HG03045 (cell line): Measurements from ENCODE around the gene LY86.

Source experiments
- ATAC-seq: cut with Tn5 transposase; IDR thresholded peaks from one replicate; pipeline ENCODE4 v1.9.1; 2021; ENCODE audit warnings: mild to moderate bottlenecking, moderate library complexity; ENCODE audit not compliant: unreplicated experiment

Gene LY86

DNA sequence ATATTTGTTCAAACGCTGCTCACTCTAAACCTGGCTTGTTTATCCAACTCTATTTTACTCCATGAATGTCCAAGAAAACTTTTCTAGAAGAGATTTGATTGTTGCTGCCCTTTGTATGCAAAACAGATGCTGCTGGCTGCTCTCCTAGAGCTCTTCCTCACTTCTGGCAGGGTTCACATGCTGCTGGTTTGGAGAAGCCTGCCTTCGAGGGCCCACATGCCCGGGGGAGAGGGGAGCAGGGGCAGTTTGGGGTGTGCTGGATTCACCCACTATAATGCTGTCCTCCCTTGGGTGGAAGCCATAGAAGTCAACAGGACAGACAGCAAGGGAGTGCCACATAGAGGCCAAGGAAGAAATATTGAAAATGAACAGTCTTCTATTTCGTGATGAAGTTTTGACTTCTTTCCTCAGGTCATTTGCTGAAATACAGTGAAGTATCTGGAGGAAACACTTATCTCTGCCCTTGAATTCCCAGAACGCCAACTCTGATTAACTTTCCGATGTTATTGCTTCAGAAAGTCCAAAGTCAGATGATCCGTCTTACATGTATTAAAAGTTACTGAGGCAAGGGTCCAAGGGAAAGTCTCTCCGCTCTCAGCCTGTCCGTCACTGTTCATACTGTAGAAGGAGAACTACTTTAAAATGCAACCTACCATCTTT lies 32.4 kb downstream of the LY86 start:
- ATAC-seq: no peak

DNA sequence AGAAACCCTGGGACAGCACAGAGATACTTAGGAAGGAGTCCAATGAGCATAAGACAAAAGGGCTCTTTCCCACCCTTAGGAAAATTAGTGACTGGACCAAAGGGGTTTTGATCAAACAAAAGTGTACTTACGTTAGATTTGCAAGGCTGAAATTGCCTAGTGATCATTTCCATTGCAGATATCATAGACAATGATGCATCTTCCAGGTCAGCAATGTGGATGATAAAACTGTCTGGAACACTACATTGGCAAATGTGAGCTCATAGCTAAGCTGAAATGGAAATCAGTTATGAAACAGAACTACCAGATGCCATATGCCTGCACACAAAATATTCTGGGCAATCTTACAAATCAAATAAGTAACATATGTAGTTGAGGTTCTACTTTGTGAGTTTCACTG lies 34.0 kb downstream of the LY86 start:
- ATAC-seq: no peak

DNA sequence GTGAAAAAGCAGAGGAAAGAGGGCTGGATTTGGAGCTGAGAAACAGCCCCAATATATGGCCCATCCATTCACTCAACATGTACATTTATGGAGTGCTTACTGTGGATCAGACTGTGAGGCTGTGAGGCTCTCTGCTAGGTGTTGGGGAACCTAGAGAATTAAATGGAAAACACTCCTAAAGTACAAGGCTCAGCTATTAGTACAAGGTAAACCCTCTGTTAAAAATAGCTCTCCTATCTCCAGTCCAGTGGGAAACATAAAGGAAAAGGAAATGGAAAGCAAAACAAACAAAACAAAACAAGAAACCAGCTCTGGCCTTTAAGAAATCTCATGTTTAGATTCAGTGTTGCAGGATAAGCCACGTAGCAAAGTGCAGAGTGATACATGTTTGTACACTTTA lies 35.0 kb downstream of the LY86 start:
- no peak for ATAC-seq

DNA sequence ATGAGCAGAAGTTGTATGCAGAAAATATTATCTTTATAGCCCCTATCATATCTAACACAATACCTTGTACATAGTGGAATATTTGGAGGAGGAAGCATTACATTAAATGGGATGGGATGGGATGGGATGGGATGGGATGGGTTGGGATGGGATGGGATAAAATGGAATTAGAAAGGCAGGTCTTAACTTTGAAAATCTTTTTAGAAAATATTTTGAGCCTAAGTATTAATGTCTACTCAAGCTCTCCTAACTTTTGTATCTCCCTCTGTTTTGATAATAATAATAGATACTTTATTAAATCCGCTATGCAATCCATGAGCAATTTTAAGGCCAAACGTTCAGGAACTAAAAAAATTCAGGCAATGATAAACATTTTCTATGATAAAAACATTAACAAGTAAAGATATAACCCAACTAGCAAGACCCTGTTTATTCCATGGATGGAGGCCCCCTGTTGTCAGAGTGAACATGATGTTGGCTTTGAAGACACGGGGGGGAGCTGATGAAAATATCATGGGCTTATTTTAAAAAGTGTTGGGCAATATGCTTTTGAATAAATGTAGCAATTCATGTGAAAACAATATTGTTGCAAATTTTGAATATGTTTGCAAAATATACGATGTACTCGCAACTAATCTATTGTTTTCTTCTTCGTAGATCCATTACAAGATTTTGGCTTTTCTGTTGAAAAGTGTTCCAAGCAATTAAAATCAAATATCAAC lies 35.9 kb downstream of the LY86 start:
- ATAC-seq: no peak

DNA sequence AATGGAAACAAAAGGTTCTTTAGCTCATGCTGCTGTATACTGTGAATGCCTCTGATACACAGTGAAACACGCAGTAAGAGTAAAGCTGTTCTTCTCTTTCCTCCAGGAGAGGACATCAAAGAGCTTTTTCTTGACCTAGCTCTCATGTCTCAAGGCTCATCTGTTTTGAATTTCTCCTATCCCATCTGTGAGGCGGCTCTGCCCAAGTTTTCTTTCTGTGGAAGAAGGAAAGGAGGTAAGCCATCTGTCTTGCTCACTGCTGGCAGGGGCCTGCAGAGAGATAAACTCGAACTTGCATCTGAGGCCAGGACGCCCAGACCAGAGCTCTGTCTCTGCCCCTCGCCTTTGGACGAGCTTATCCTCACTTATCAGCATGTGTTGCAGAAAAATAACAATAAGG lies 37.7 kb downstream of the LY86 start:
- ATAC-seq: no peak

DNA sequence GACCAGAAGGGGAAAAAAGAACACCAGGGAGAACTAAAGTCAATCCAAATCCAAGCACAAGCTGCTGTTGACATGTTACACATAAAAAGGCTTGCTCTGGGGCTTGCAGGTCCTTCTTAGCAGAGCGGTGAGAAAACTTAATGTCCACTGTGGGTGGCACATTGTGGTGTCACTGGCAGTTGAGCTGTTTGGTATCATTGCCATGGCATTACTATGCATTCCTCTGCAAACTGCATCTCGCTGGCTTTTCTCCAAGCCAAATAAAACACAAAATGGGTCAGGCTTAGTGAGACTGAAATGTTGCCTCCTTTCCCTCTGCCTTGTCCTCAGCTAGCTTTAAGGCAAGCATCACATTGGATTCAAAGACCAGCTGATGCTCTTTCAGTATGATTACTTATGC lies 40.9 kb downstream of the LY86 start:
- ATAC-seq: no peak

DNA sequence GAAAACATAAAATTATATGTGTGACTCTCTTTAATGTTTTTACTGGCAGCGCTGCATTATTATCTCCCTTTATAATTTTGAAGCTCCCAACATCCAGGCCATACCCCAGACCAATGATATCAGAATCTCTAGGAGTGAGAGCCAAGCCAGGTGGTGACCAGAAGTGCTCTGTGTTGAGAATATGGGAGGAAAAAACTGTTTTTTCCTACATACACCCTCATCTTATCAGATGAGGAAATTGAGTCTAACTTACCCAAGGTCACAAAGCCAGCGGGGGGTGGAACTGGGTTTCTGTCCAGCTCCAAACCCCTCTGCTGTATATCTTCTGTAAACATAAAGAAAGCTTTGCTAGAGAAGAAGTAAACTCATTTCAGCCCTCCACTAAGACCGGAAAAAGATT lies 42.5 kb downstream of the LY86 start:
- no peak for ATAC-seq

DNA sequence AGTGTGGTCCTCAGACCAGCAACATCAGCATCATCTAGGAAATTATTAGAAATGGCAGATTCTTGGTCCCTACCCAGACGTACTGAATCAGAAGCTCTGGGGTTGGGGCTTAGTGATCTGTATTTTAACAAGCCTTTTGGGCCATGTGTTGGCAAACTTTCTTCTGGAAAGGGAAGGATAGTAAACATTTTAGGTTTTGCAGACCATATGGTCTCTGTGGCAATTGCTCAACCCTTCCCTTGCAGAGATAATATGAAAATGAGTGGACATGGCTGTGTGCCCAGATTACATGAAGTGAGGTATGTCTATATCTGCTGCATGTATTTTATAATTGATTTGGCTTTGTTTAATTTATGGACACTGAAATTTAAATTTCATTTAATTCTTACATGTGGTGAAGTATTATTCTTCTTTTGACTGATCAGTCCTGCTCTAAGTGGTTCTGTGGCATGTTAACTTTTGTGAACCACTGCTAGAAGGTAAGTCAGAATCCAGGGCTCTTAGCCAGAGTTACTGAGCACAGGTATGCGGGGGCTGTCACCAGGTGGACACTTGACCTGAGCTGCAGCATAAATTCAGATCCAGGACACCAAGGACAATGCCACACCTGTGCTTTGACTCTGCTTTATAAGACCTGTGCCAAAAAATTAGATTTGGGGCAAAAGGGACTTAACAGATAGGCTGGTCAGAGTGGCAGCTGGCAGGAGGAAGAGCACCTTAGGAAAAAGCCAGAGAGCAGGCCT lies 43.2 kb downstream of the LY86 start:
- ATAC-seq: no peak

DNA sequence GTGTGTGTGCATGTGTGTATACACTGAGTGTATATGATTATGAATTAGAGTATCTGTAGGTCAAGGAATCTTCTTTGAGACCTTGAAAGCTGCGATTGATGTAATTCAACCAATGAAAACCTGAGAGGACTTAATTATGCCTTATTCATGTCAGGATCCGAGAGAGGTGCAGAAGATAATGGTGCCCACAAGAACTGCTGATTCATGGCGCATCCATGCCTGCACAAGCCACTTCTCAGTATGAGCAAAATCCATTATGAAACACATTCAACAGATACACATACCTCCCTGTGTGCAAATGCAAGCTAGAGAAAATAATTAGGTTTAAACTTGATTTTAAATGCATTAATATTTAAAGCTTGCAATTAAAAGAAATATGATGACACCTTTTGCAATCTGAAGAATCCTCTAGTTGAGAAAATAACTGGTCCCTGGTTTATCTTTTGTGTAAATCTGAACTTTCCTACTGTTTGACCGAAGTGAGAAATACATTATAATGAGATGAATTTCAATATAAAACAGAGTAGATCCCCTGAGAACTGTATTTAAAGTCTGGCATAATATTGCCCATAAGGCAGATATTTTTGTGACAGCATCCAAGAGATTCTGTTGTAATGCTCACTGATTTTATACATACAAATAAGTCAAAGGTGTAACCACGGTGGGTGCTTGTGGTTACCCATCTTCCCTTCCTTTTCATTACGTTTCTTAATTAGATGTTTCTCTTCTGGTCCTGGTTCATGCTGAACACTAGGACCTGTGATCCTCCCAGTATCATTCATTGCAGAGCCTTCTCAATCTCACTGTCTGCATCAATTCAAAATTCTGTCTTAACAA lies 45.6 kb downstream of the LY86 start:
- ATAC-seq: no peak

DNA sequence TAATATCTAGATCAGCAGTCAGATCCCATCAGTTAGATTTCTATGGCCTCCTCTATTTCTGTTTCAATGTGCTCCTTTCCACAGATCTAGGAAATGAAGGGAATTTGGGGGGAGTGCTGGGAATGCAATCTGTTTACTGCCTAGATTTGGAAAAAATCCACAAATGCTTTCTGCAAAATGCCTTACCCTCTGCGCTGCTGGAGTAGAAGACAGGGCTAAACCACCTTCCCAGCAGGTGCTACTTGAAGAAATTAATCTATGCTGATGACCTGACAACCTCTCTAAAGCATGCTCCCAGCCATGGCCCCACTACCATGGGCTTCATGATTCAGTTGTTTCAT lies 46.2 kb downstream of the LY86 start:
- no peak for ATAC-seq

DNA sequence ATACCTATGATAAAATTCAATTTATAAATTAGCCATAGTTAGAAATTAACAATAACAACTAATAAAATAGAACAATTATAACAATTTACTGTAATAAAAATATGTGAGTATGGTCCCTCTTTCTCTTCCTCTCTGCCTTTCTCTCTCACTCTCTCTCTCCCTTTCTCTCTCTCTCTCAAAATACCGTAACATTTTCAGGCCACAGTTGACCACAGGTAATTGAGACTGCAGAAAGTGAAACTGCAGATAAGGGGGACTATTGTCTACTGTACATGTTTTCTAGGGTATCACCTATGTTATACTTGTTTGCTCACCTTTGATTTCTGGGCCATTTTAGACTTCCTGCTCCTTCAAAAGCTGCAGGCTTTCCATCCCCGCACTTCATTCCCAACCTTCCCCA lies 46.8 kb downstream of the LY86 start:
- no peak for ATAC-seq

DNA sequence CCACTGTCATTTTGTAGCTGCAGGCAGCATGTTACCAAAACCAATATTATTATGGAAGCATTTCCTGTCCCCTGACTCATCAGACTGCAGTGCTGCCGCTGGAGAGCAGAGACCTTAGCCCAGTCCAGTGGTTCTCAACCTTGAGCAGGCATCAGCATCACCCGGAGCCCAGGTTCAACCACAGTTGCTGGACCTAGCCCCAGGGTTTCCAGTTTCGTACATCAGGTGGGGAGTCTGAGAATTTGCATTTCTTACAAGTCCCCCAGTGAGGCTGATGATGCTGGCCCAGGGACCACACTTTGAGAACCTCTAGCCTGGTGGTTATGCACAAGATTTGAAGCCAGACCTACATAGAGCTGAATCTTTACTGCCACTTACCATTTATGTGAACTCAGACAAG lies 47.3 kb downstream of the LY86 start:
- no peak for ATAC-seq

DNA sequence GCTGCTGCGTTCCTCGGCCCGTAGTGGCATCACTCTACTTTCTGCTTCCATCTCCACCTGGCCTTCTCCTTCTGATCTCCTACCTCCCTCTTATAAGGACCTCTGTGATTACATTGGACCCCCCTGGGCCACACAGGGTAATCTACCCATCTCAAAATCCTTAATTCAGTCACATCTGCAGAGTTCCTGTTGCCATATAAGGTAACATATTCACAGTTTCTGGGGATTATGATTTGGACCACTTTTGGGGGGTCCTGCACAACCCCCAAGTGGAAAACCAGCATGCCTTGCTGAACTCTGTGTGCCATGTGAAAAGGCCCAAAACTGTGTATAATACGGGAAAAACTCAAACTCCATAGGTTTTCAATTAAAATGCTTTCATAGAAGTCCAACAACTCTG lies 51.1 kb downstream of the LY86 start:
- no peak for ATAC-seq

DNA sequence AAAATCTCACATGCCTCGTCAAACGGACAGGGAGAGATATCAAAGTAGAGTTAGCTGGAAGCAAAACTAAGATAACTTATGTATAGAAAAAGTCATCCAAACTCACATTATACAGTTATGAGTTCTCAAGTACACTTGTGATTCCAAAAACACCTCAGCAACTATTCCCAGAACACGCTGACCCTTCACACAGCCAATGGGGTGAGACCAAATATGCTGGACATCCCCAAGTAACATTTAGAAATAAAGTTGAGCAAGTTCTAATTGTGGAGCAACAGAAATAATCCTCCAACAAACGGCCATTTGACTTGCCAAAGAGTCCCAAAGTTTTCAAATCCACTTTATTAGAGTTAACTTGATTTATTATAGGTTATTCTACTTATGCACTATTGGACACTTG lies 52.4 kb downstream of the LY86 start:
- no peak for ATAC-seq

DNA sequence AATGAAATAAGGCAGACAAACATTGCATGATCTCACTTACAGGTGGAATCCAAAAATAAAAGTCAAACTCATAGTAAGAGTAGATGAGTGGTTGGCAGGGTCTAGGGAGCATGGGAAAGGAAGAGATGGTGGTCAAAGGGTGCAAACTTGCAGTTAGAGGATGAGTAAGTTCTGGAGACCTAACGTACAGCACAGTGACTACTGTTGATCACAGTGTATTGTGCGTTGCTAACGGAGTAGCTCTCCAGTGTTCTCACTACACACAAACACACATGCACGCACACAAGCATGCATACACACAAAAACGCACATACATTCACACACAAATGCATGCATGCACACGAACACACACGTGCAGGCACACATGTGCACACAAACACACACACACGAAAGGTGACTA lies 54.9 kb downstream of the LY86 start:
- peak; percentile 82 for ATAC-seq

DNA sequence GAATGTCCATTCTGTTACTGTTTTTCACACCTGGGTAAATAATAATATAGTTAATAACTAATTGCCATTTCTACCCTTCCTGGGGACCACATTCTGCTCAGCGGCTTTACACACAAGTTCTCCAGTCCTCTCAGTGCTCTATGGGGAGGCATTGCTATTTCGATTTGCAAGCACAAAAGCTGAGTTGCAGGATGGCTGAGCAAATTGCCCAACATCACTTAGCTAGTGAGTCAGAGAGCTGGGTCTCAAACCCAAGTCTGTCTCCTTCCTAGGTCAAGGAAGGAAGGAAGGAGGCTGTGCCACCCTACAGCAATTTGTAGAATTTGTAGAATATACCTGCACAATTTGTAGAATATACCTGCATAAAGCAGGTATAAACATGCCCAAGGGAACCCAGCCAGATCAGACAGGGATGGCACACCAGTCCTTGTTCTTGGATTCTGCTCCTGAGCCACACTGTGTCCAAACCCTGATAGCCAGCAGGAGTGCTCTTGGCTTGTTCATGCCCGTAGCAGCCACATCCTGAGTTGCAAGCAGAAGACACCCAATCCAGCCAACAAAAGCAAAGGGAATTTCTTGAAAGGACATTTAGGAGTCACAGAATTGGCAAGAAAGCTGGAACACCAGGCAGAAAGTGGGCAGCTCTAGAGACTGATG lies 56.9 kb downstream of the LY86 start:
- no peak for ATAC-seq

DNA sequence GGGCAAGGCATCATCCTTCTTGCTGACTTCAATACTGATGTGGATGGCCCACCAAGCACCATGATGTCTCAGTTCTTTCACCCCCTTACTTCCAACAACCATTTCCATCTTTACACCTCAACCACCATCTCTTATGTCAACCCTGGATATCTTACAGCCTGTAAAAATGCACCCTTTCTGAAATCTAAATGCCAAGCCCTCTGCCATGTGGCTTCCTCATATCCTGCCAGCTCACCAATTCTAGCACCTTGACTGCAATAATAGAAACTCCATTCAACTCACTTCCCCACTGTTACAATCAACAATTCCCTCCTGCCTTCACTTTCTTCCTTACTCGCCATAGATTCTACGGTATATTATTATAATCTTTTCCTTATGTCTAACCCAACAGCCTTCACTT lies 57.9 kb downstream of the LY86 start:
- ATAC-seq: no peak

DNA sequence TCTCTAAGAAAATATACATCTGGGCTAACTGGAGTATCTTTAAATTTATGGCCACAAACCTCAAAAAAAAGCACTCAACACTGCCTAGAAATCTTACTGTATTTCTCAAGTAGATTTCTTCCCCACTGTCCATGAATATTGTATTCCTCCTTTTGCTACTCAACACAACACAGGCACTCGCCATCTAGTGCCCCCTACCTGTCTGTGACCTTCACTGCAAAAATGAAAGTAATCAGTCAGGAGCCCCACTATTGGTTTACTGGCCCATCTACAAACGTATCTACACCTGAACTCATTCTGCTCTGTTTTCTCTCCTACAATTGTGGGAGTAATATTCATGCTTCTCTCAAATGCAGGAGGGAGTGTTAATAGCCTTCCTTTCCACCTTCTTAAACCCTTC lies 58.3 kb downstream of the LY86 start:
- no peak for ATAC-seq

DNA sequence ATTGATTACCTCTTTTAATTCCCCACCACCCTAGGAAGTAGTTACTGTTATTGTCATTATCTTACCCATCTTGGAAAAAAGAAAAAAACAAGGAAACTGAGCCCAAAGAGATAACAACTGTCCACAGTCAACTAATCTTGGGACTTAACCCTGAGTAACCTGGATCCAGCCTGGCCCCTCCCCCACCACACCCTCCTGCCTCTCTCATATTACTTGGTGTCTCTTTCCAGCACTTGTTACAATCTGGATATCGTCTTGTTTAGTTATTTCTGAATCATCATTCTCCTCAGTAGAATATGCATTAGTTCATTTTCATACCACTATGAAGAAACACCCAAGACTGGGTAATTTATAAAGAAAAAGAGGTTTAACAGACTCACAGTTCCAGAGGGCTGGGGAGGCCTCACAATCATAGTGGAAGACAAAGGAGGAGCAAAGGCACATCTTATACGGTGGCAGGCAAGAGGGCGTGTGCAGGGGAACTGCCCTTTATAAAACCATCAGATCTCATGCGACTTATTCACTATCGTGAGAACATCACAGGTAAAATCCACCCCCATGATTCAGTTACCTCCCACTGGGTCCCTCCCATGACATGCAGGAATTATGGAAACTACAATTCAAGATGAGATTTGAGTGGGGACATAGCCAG lies 60.3 kb downstream of the LY86 start:
- ATAC-seq: no peak

DNA sequence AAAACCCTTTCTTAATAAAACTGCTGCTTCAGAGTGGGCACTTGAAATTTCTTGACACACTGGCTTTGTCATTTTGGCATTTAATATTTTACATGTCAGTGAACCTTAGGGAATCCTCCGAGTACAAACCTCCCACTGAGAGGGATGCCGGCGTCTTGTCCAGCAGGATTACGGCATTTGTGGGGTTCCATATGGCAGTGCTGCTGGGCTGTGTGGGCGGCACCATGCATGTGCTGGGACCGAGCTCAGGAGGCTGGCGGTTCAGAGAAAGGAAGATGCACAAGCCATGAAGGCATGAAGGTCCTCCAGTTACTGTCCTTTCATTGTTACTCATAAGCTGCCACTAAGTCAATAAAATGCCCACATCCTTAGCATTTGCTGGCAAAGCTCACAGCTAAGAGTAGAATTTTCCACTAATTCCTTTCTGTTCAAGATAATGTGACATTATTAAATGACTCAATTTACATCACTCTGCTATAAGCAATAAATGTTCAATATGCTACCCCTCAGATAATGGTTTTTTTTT lies 61.4 kb downstream of the LY86 start:
- no peak for ATAC-seq
